Small intestine (tissue), 7 donors: ENCODE data around the gene CENPF. TPM values are rescaled to one million over a fixed set of nuclear protein-coding genes. Genes with fewer than 3 reads are reported as not detected.

Source experiments
- DNase-seq, 2 donors: peaks; one replicate each; pipeline versions ENCODE4 v3.0.0 to v3.0.0-alpha.2; 2013
- FAIRE-seq: peaks from 2 replicates; lab custom pipeline; 2012; peaks lifted over from hg19 to GRCh38; lab: Jason Lieb, UNC
- H3K27ac ChIP-seq, 3 donors: one replicate each; pipeline ENCODE4 v1.5.1; 2013; ENCODE audit warnings: low read length in 2 of 3, mild to moderate bottlenecking in 2 of 3, control low read depth in 1 of 3, inconsistent platforms in 1 of 3, low read depth in 1 of 3, moderate library complexity in 1 of 3
- H3K27me3 ChIP-seq, 3 donors: one replicate each; pipeline ENCODE4 v1.6.1; 2013; ENCODE audit warnings: low read length in 3 of 3, inconsistent platforms in 1 of 3; ENCODE audit not compliant: control insufficient read depth in 3 of 3, insufficient read depth in 3 of 3
- H3K36me3 ChIP-seq, 3 donors: one replicate each; pipeline ENCODE4 v1.6.1; 2013; ENCODE audit warnings: low read length in 3 of 3, inconsistent platforms in 1 of 3, low read depth in 1 of 3, mild to moderate bottlenecking in 1 of 3, moderate library complexity in 1 of 3; ENCODE audit not compliant: control insufficient read depth in 3 of 3, insufficient read depth in 2 of 3
- H3K4me1 ChIP-seq, 3 donors: one replicate each; pipeline ENCODE4 v1.6.1; 2013; ENCODE audit warnings: low read length in 2 of 3, inconsistent platforms in 1 of 3, low read depth in 1 of 3, mild to moderate bottlenecking in 1 of 3, moderate library complexity in 1 of 3; ENCODE audit not compliant: control insufficient read depth in 3 of 3, insufficient read depth in 2 of 3
- H3K4me3 ChIP-seq, 3 donors: one replicate each; pipeline ENCODE4 v1.5.1; 2013; ENCODE audit warnings: low read length in 3 of 3, control low read depth in 1 of 3, inconsistent platforms in 1 of 3, low read depth in 1 of 3, mild to moderate bottlenecking in 1 of 3, moderate library complexity in 1 of 3
- H3K9me3 ChIP-seq, 2 donors: one replicate each; pipeline ENCODE4 v1.6.1; 2013; ENCODE audit warnings: low read depth in 1 of 2, low read length in 1 of 2; ENCODE audit not compliant: control insufficient read depth in 2 of 2, insufficient read depth in 1 of 2
- WGBS, 3 donors: extraction: QIAGEN DNeasy Blood & Tissue Kit; methylation state at CpG; one replicate each; pipeline ENCODE4 v1.1.7; 2013; 5-methylcytosine and 5-hydroxymethylcytosine counted together
- polyA plus RNA-seq, 4 donors: library from polyadenylated mRNA; stranded (reverse) in 3 of 4; unstranded in 1 of 4; fragments of 200-250 nt in 3 of 4; fragments of 120-200 nt in 1 of 4; gene quantifications; one replicate each; pipeline versions ENCODE4 v1.2.1 to v1.2.3, GENCODE V29; 2013
- donor health status: healthy with polysubstance abuse.
- donor health status: control.
- donor health status: control.
- donor health status: Bipolar disorder and iron deficiency.
- donor health status: healthy.

Gene CENPF
- polyA plus RNA-seq, 4 donors = under 0.01 to 29.1 (median 14.4) TPM

DNA sequence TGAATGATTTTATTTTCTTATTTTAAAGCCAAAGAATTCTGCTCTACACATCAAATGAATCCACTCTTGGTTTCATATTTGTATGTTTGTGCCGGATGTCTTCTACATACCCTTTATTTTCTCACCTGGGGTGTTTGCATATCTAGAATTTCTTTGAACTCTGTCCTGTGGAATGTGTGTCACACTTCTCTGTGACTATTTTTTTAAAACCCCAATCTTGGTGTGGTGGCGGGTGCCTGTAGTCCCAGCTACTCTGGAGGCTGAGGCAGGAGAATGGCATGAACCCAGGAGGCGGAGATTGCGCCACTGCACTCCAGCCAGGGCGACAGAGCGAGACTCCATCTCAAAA lies 35.4 kb downstream of the CENPF start:
- Histone ChIP-seq H3K9me3 (no peaks in the 10 kb centered on the region), H3K27ac (no peak overlapping the region), H3K4me1 (no peaks in the 10 kb centered on the region), H3K4me3 (no peak overlapping the region), H3K27me3 (no peaks in the 10 kb centered on the region), H3K36me3 (peaks cover 0 to 13% (median 2%) of the 10 kb centered on the region in 3 donors)
- 95 to 97% (median 96%) methylated on average over 6 of the region's 6 CpGs for WGBS, 3 donors
- DNase-seq = no peak
- no peak for FAIRE-seq

- no peak for FAIRE-seq
- H3K9me3 ChIP-seq = no peaks in the 10 kb centered on the region
These were observed 36.0 kb downstream of the CENPF start for GRCh38 chr1:214638997-214639396.

GRCh38 chr1:214640431-214641213 lies 37.6 kb downstream of the CENPF start:
- H3K4me3 ChIP-seq = no peak overlapping the region
- no peaks in the 10 kb centered on the region for H3K27me3 ChIP-seq
- no peak for DNase-seq
- H3K27ac ChIP-seq = no peak overlapping the region
- WGBS, 3 donors = 83 to 86% (median 84%) methylated on average over 6 of the region's 6 CpGs
- H3K9me3 ChIP-seq = no peaks in the 10 kb centered on the region
- FAIRE-seq = no peak
- H3K36me3 ChIP-seq = peaks cover 0 to 9% (median 3%) of the 10 kb centered on the region in 3 donors
- no peaks in the 10 kb centered on the region for H3K4me1 ChIP-seq

More at GRCh38 chr1:214638997-214639396, 36.0 kb downstream of the CENPF start:
- Histone ChIP-seq H3K4me1 (no peaks in the 10 kb centered on the region), H3K4me3 (no peak overlapping the region), H3K36me3 (peaks cover 0 to 9% (median 2%) of the 10 kb centered on the region in 3 donors), H3K27me3 (no peaks in the 10 kb centered on the region), H3K27ac (no peak overlapping the region)
- no peak for DNase-seq
- 76 to 88% (median 82%) methylated on average over 3 of the region's 3 CpGs for WGBS, 3 donors

- Histone ChIP-seq H3K36me3 (peaks cover 0 to 11% (median 3%) of the 10 kb centered on the region in 3 donors), H3K9me3 (no peaks in the 10 kb centered on the region), H3K4me1 (no peaks in the 10 kb centered on the region), H3K4me3 (no peak overlapping the region), H3K27me3 (no peaks in the 10 kb centered on the region), H3K27ac (no peak overlapping the region)
- DNase-seq = no peak
- 85 to 89% (median 86%) methylated on average over 2 of the region's 2 CpGs for WGBS, 3 donors
- no peak for FAIRE-seq
These were observed 38.4 kb downstream of the CENPF start for GRCh38 chr1:214641214-214641895.

- H3K9me3 ChIP-seq = no peaks in the 10 kb centered on the region
- no peak for FAIRE-seq
These were observed 40.0 kb downstream of the CENPF start for GRCh38 chr1:214643030-214643429.

GRCh38 chr1:214645712-214646111 lies 42.7 kb downstream of the CENPF start:
- no peaks in the 10 kb centered on the region for H3K27me3 ChIP-seq
- peaks cover 0 to 13% (median 3%) of the 10 kb centered on the region in 3 donors for H3K36me3 ChIP-seq
- DNase-seq (no peak), FAIRE-seq (no peak)
- H3K27ac ChIP-seq = no peak overlapping the region
- no peaks in the 10 kb centered on the region for H3K4me1 ChIP-seq
- no peak overlapping the region for H3K4me3 ChIP-seq
- no peaks in the 10 kb centered on the region for H3K9me3 ChIP-seq
- WGBS, 3 donors = 97 to 99% (median 98%) methylated on average over 10 of the region's 10 CpGs

More at GRCh38 chr1:214643030-214643429, 40.0 kb downstream of the CENPF start:
- no peak overlapping the region for H3K4me3 ChIP-seq
- DNase-seq = no peak
- WGBS, 3 donors = 95 to 97% (median 96%) methylated on average over 8 of the region's 8 CpGs
- no peaks in the 10 kb centered on the region for H3K4me1 ChIP-seq
- H3K27ac ChIP-seq = no peak overlapping the region
- H3K36me3 ChIP-seq = peaks cover 0 to 11% (median 3%) of the 10 kb centered on the region in 3 donors
- no peaks in the 10 kb centered on the region for H3K27me3 ChIP-seq

DNA sequence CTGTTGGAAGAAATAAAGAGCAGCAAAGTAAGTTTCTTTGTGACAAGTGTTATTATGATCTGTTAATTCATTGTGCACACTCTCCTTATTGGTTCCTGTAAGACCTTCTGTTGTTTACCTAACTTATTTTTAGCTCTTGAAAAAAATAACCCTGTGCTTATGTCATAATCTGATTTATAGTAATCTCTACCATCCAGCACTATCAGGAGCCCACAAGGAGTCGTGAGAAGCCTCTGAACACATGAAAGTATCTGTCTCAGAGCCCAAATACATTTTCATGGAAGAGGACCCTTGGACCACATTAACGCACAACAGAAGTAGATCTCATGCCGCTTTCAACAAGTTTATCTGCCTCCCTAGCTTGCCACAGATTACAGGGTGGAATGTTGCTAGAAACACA lies 45.8 kb downstream of the CENPF start:
- DNase-seq = no peak
- no peaks in the 10 kb centered on the region for H3K27me3 ChIP-seq
- H3K36me3 ChIP-seq = peaks cover 0 to 6% (median 3%) of the 10 kb centered on the region in 3 donors
- H3K4me1 ChIP-seq = no peaks in the 10 kb centered on the region
- WGBS, 3 donors = 90 to 96% (median 95%) methylated on average over 3 of the region's 3 CpGs
- no peaks in the 10 kb centered on the region for H3K9me3 ChIP-seq
- no peak overlapping the region for H3K27ac ChIP-seq
- H3K4me3 ChIP-seq = no peak overlapping the region
- no peak for FAIRE-seq

DNA sequence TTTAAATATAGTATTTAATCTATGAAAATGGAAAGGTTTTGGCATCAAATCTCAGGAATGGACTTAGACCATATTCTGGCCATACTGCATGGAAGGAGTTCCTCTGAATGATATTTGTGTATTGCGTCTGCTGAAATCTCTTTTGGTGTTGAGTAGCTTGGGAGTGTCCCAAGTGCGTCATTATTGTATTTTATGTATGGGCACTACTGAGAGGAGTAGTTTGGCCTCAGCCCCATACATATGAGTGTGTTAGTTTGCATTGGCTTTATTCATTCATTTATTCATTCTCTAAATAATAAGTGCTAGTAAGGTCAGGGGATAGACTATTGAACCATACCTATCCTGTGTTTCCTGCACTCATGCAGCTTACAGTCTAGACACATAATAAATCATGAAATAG lies 46.6 kb downstream of the CENPF start:
- H3K9me3 ChIP-seq = no peaks in the 10 kb centered on the region
- no peak overlapping the region for H3K27ac ChIP-seq
- no peaks in the 10 kb centered on the region for H3K4me1 ChIP-seq
- H3K27me3 ChIP-seq = no peaks in the 10 kb centered on the region
- no peak overlapping the region for H3K4me3 ChIP-seq
- DNase-seq = no peak
- WGBS, 3 donors = 96 to 98% (median 97%) methylated on average over 2 of the region's 2 CpGs
- H3K36me3 ChIP-seq = peaks cover 0 to 8% (median 3%) of the 10 kb centered on the region in 3 donors
- FAIRE-seq = no peak
